A549 (cell line): ENCODE results near the gene SKA2.

Experiments
- CBX2 ChIP-seq: fragments of 200-600 bp; sonication (generic); IDR thresholded peaks from 2 replicates; pipeline ENCODE4 v1.6.1; 2016; ENCODE audit warnings: low read depth, mild to moderate bottlenecking, borderline replicate concordance
- ESRRA ChIP-seq: fragments of 150-350 bp; IDR thresholded peaks from 2 replicates; pipeline ENCODE4 v1.6.1; 2014; ENCODE audit warnings: mild to moderate bottlenecking, low read length, borderline replicate concordance
- POLR2A ChIP-seq: IDR thresholded peaks from 2 replicates; pipeline ENCODE4 v1.6.1; 2012; ENCODE audit warnings: mild to moderate bottlenecking, low read length
- RAD21 ChIP-seq, 2 experiments: fragments of >200 bp in 1 of 2; sonication (Bioruptor Twin) in 1 of 2; formaldehyde crosslinking in 1 of 2; IDR thresholded peaks in 1 of 2; conservative IDR thresholded peaks in 1 of 2; 2 replicates in 1 of 2; 3 replicates in 1 of 2; pipeline ENCODE4 v1.6.1; 2012 to 2018; ENCODE audit warnings: inconsistent platforms in 1 of 2
- TF ChIP-seq, protein P1 (sequence below): fragments of >200 bp; sonication (Bioruptor Twin); formaldehyde crosslinking; IDR thresholded peaks from 3 replicates; pipeline ENCODE4 v1.5.1; 2016

DNA sequence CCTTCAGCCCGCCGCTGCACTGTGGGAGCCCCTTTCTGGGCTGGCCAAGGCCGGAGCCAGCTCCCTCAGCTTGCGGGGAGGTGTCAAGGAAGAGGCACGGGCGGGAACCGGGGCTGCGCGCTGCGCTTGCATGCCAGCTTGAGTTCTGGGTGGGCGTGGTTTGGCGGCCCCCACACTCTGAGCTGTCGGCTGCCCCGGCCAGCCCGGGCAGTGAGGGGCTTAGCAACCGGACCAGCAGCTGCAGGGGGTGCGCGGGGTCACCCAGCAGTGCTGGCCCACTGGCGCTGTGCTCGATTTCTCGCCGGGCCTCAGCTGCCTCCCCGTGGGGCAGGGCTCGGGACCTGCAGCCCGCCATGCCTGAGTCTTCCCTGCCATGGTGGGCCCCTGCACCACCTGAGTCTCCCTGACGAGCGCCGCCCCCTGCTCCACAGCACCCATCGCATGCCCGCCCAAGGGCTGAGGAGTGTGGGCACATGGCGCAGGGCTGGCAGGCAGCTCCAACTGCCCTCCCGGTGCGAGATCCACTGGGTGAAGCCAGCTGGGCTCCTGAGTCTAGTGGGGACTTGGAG lies 17.5 kb upstream of the SKA2 start:
- TF ChIP-seq ESRRA (no peak), RAD21 (conservative IDR thresholded peaks at IDR 0.05 in 1 of 2, IDR thresholded peaks at IDR 0.05 in 1 of 2) (no peak), CBX2 (no peak), POLR2A (no peak)
- TF ChIP-seq, protein P1, sequence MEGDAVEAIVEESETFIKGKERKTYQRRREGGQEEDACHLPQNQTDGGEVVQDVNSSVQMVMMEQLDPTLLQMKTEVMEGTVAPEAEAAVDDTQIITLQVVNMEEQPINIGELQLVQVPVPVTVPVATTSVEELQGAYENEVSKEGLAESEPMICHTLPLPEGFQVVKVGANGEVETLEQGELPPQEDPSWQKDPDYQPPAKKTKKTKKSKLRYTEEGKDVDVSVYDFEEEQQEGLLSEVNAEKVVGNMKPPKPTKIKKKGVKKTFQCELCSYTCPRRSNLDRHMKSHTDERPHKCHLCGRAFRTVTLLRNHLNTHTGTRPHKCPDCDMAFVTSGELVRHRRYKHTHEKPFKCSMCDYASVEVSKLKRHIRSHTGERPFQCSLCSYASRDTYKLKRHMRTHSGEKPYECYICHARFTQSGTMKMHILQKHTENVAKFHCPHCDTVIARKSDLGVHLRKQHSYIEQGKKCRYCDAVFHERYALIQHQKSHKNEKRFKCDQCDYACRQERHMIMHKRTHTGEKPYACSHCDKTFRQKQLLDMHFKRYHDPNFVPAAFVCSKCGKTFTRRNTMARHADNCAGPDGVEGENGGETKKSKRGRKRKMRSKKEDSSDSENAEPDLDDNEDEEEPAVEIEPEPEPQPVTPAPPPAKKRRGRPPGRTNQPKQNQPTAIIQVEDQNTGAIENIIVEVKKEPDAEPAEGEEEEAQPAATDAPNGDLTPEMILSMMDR: no peak
